Measurements from ENCODE around the gene GPR137.

The GPR137 gene

GRCh38 chr11:64288353-64288750 is 2.7 kb downstream of the GPR137 start:
- no peak for DNase-seq

- DNase-seq: no peak
Observed at GRCh38 chr11:64289002-64289564, 3.4 kb downstream of the GPR137 start.

- DNase-seq: no peak
Observed at GRCh38 chr11:64290352-64291261, 5.0 kb downstream of the GPR137 start.

- DNase-seq: no peak
Observed at GRCh38 chr11:64291262-64291751, 5.7 kb downstream of the GPR137 start, which contains the start of gene KCNK4. Gene KCNK4, plus strand, starts transcription at chr11:64291302. Its CDS starts 1,717 bp downstream, at chr11:64293019.

- DNase-seq: no peak
Observed at GRCh38 chr11:64291752-64292459, 6.3 kb downstream of the GPR137 start.

GRCh38 chr11:64292460-64293254 is 7.0 kb downstream of the GPR137 start:
- no peak for DNase-seq

GRCh38 chr11:64294774-64295173 is 9.1 kb downstream of the GPR137 start:
- no peak for DNase-seq

GRCh38 chr11:64295760-64296159 is 10.1 kb downstream of the GPR137 start:
- DNase-seq: no peak

GRCh38 chr11:64296236-64296635 is 10.6 kb downstream of the GPR137 start:
- DNase-seq: no peak

- DNase-seq: no peak
Observed at GRCh38 chr11:64296830-64297698, 11.4 kb downstream of the GPR137 start.

- DNase-seq: no peak
Observed at GRCh38 chr11:64297699-64298358, 12.2 kb downstream of the GPR137 start.

GRCh38 chr11:64298966-64299846 is 13.6 kb downstream of the GPR137 start:
- DNase-seq: no peak

GRCh38 chr11:64299847-64300648 is 14.4 kb downstream of the GPR137 start, which contains the start of gene CATSPERZ:
Gene CATSPERZ, plus strand, starts transcription at chr11:64300358. Its CDS starts 53 bp downstream, at chr11:64300411.
- DNase-seq: no peak

- no peak for DNase-seq
Observed at GRCh38 chr11:64303109-64304031, 17.7 kb downstream of the GPR137 start.

- no peak for DNase-seq
Observed at GRCh38 chr11:64304032-64304315, 18.3 kb downstream of the GPR137 start.

- DNase-seq: peak; percentile 85 to 94
Observed at GRCh38 chr11:64304316-64305072, 18.8 kb downstream of the GPR137 start.

GRCh38 chr11:64305075-64305690 is 19.5 kb downstream of the GPR137 start, which contains the start of gene ESRRA:
Gene ESRRA, plus strand, starts transcription at chr11:64305524. Its CDS starts 1,656 bp downstream, at chr11:64307180.
- DNase-seq: peak; percentile 94 to 100

All from NCI-H187 (cell line).